Left kidney (tissue), 8 donors: ENCODE data around the gene TAAR5. TPM values are rescaled to one million over a fixed set of nuclear protein-coding genes. Genes with fewer than 3 reads are reported as not detected.
"Not testable (repeated sequence)": the region's sequence is repeated elsewhere in the genome, so short reads cannot be mapped to it uniquely, and the experiment has no call there.

Experiments used
- DNase-seq: peaks from one replicate; pipeline ENCODE4 v3.0.0-alpha.2; 2013
- long read RNA-seq, 8 donors: transcript quantifications; one replicate each; lab custom pipeline, GENCODE V29; 2026
- polyA plus RNA-seq: library from polyadenylated mRNA; unstranded; fragments of 120-200 nt; gene quantifications from one replicate; pipeline ENCODE4 v1.2.1, GENCODE V29; 2013; ENCODE audit not compliant: insufficient read length

The TAAR5 gene
- polyA plus RNA-seq = not detected
- long read RNA-seq, donor 1 = 0 reads
- long read RNA-seq, donor 2 = 0 reads
- long read RNA-seq, donor 3 = 0 reads
- long read RNA-seq, donor 4 = 0 reads
- long read RNA-seq, donor 5 = 0 reads
- long read RNA-seq, donor 6 = 0 reads
- long read RNA-seq, donor 7 = 0 reads
- long read RNA-seq, donor 8 = 0 reads

DNA sequence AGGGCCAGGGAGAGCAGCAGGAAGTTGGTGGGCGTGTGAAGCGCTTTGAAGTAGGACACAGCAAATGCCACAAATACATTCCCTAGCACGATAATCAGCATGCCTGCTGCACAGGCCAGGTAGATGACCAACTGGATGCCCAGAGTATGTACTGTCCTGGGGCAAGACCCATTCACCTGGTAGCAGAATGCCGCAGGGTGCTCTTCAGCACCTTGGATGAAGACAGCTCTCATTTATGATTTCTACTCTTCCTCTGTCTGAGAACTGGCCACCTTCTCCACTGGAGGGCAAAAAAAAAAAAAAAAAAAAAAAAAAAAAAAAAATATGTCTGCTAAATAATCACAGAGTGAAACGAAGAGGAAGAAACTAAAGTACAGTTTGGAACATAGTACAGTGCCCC lies at the start of gene TAAR5:
Gene TAAR5 (minus strand): TSS at position 288 of the 400 bp plus-strand sequence. CDS start 55 bp downstream, at position 233.
- DNase-seq = no peak

DNA sequence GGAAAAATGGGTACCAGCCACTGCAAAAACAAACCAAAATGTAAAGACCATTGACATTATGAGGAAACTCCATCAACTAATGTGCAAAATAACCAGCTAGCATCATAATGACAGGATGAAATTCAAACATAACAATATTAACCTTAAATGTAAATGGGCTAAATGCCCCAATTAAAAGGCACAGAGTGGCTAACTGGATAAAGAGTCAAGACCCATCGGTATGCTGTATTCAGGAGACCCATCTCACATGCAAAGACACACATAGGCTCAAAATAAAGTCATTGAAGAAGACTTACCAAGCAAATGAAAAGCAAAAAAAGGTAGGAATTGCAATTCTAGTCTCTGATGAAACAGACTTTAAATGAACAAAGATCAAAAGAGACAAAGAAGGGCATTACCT lies 47.6 kb upstream of the TAAR5 start:
- DNase-seq = not testable (repeated sequence)

DNA sequence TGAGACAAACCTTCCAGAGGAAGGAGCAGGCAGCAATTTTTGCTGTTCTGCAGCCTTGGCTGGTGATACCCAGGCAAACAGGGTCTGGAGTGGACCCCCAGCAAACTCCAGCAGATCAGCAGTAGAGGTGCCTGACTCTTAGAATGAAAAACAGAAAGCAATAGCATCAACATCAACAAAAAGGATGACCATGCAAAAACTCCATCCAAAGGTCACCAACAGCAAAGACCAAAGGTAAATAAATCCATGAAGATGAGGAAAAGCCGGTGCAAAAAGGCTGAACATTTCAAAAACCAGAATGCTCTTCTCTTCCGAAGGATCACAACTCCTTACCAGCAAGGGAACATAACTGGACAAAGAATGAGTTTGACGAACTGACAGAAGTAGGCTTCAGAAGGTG lies 46.4 kb upstream of the TAAR5 start:
- DNase-seq = not testable (repeated sequence)

- not testable (repeated sequence) for DNase-seq
These were observed 45.7 kb upstream of the TAAR5 start for GRCh38 chr6:132635288-132635687.

GRCh38 chr6:132634796-132635195 lies 45.3 kb upstream of the TAAR5 start:
- no peak for DNase-seq

GRCh38 chr6:132633362-132633761 lies 43.8 kb upstream of the TAAR5 start:
- no peak for DNase-seq

GRCh38 chr6:132624175-132624574 lies 34.6 kb upstream of the TAAR5 start, which contains the start of gene TAAR2:
Gene TAAR2, minus strand, starts transcription at chr6:132624275. Its CDS starts 0 bp downstream, at chr6:132624275.
- no peak for DNase-seq

- DNase-seq = peak; percentile 6
These were observed 33.7 kb upstream of the TAAR5 start for GRCh38 chr6:132623106-132623845.

- DNase-seq = no peak
These were observed 27.1 kb upstream of the TAAR5 start for GRCh38 chr6:132616677-132617076.

DNA sequence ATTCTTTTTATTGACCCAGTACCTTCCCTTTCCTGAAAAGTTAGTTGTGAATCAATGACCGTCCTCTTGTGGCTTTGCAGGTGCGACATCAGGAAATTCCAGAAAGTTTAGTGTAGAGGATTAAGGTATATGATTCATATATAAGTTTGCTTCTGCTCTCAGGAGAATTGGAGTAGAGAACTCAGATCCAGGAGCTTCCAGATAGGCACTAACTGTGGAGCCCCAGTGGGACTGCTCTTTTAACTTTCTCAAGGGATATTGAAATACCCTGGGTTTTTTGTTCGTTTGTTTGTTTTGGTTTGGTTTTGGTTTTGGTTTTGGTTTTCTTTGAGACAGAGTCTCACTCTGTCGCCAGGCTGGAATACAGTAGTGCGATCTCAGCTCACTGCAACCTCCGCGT lies 25.0 kb upstream of the TAAR5 start:
- DNase-seq = no peak

- DNase-seq = no peak
These were observed 23.0 kb upstream of the TAAR5 start for GRCh38 chr6:132612449-132613108.

DNA sequence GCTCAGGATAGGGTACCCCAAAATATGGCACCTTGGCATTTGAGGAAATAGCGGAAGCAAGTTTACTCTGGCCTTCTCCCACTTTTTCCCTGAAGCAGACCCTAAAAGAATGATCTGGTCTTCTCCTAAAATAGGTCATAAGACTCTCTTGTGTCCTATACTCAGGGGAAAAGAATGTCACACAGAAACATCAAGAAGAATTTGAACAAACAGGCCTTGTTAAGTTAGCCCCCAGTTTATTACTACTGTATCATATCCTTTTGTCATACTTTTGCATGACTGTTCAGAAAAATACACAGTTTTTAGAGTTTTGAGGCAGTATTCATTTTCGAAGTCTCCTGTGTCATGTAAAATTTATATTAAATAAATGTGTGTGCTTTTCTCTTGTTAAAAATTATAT lies 22.1 kb upstream of the TAAR5 start:
- DNase-seq = no peak

DNA sequence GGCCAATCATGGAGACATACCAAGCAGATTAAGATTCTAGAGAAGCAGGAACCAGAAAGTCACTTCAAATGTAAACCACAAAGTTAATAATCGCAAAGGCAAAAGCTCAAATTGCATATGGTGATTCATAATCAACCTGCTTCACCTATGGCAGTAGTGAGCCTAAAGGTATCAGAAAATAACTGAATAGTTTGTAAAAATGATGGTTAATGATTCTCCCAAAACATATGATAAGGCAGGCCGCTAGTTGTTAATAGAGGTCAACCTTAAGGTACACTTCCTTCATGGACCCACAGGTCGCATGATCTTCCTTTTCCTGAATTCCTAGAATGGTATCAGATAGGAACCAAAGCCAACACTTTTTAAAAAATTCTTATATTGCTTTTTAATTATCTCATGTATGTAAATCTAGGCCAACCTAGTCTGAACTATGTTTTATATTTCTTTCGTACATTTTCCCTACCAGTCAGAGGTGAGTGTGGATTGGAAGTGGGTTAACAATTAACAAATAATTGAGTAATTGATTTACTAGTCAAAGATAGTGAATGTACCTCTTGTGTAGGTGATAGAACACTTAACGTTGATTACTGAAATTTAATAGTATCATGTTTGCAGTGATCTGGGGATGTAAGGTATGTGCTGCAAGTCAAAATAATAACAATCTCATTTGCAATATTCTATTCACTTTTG lies 18.1 kb upstream of the TAAR5 start:
- no peak for DNase-seq

DNA sequence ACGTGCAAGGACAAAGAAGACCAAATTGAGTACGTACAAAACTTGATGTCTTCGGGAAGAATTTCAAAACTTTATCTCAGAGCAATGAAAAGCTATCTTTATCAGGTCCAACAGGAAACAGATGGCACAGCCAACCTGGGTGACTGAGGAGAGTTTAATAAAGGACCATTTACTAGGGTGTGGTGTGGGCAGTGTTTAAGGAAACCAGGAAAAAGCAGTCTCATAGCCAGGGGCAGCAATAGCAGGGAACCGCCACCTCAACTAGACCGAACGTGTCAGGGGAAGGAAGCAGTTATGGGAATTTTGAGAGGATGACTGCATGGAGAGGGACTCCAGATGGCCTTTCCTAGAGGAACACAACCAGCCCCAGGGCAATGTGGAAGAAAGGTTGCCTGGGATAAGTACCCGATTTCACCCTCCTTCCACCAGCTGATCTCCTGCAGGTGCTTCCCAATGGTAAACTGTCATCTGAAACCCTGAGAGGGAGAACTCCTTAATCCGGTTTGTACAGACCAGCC lies 15.2 kb upstream of the TAAR5 start:
- DNase-seq = no peak

DNA sequence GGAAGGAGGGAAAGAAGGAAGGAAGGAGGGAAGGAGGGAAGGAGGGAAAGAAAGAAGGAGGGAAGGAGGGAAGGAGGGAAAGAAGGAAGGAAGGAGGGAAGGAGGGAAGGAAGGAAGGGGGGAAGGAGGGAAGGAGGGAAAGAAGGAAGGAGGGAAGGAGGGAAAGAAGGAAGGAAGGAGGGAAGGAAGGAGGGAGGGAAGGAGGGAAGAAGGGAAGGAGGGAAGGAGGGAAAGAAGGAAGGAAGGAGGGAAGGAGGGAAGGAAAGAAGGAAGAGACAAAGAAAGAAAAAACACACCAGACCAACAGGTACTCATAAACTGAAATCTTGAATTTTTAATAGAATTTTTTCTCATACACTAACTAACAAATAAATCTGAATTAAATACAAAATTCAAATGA lies 11.4 kb upstream of the TAAR5 start:
- not testable (repeated sequence) for DNase-seq

GRCh38 chr6:132598473-132598872 lies 8.9 kb upstream of the TAAR5 start:
- no peak for DNase-seq

DNA sequence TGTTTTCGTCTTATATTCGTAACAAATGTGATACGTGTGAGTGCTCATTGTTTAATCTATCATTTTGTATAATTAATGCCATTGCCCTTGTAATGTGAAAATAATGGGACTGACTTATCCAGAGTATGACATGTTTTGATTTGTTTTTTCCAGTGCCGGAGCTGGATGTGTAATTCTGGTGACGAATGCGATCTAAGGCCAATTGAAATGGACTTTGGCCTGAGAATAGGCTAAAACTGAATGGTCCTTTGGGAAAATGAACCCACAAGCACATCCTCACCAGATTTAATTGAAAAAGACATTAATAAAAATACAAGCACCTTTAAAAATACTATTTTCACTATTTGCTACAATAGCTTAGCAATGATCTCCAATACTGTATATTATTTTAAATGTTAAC lies 6.7 kb upstream of the TAAR5 start:
- no peak for DNase-seq

- no peak for DNase-seq
These were observed 3.3 kb upstream of the TAAR5 start for GRCh38 chr6:132592855-132593254.

DNA sequence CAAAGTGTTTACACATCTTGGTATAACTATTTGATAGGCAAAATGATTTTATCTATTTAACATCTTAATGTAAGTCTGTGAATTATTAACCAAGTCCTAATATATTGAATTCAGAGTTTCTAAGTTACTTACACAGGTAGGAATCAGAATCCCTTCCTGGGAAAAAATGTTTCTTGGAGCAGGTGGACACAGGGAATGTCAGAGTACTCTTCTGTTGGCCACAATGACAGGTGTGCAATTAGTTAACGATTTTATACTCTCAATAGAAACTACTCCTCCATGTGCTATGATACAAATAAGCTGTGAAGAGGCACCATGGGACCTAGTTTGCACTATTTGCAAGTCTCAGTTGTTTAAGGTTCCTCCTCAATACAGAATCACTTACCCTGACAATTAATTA lies 821 bp upstream of the TAAR5 start:
- no peak for DNase-seq

GRCh38 chr6:132587424-132587823 lies 2.1 kb downstream of the TAAR5 start:
- no peak for DNase-seq

DNA sequence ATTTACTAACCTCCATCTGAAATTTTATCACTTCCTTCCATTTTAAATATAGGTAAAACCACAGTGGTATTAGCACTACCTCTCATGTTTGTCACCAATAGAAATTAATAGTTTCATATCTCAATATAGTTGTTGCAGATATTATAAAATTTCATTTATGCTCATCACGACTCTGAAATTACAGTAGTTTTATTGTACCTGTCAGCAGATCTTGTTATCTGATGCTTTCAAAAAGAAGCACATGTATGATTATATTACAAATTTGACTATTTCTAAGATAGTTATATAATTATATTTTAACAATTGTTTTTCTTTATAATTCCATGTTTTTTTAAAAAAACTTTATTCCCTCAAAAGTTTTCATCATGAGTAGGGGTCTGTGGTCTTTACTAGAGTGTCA lies 4.8 kb downstream of the TAAR5 start:
- no peak for DNase-seq

DNA sequence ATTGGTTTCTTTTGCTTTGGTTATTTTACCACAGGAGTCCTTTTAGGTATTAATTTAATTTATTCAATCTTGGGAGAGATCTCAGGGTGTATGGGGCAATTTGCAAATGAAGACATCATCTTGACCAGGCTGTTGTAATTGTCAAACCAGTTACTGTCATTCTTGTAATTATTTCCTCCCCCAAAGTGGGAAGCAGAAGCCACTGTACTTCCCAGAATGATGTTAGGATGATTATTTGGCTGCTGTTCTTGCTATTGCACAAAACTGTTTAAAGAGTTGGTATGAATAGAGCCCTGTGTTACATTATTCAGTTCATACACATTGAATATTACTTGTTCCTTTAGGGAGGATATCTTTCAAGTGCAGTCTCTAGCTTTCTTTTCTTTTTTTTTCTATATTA lies 17.8 kb downstream of the TAAR5 start:
- no peak for DNase-seq
